WTC11 (cell line): ENCODE results near the gene PLA1A. TPM values are rescaled to one million over a fixed set of nuclear protein-coding genes. Genes with fewer than 3 reads are reported as not detected.
"Not testable (repeated sequence)": the region's sequence is repeated elsewhere in the genome, so short reads cannot be mapped to it uniquely, and the experiment has no call there.

ENCODE experiments used
- ATAC-seq: fragments of 200-7000 bp; cut with Tn5 transposase; 2 replicates; pipeline ENCODE4 v1.10.0; 2021; ENCODE audit warnings: mild to moderate bottlenecking, moderate library complexity
- CTCF ChIA-PET: fragments of 300-600 bp; sonication (Branson Sonifier 250); formaldehyde crosslinking; loops from one replicate; lab custom pipeline; 2021; ENCODE audit warnings: antibody characterized with exemption; lab: Charles Lee
- POLR2A ChIA-PET: fragments of 350-600 bp; sonication (Branson Sonifier 250); formaldehyde crosslinking; loops from one replicate; lab custom pipeline; 2021; ENCODE audit warnings: antibody characterized with exemption; lab: Charles Lee
- DNase-seq: peaks from one replicate; pipeline ENCODE4 v3.0.0; 2021; ENCODE audit warnings: low spot score
- H3K27ac Mint-ChIP-seq: 2 replicates; pipeline ENCODE4 v1.8.0; 2021; ENCODE audit warnings: mixed read lengths
- H3K27me3 Mint-ChIP-seq: 2 replicates; pipeline ENCODE4 v1.8.0; 2021; ENCODE audit warnings: low read depth, mild to moderate bottlenecking, moderate library complexity, mixed read lengths
- H3K36me3 Mint-ChIP-seq: 2 replicates; pipeline ENCODE4 v1.8.0; 2021; ENCODE audit warnings: mixed read lengths
- H3K4me1 Mint-ChIP-seq: 2 replicates; pipeline ENCODE4 v1.8.0; 2022; ENCODE audit warnings: mixed read lengths
- H3K4me3 Mint-ChIP-seq: 2 replicates; pipeline ENCODE4 v1.8.0; 2021; ENCODE audit warnings: mild to moderate bottlenecking, moderate library complexity, mixed read lengths
- H3K9me3 Mint-ChIP-seq: 2 replicates; pipeline ENCODE4 v1.8.0; 2021; ENCODE audit warnings: mixed read lengths
- FOXP1 ChIP-seq: sonication (generic); formaldehyde crosslinking; IDR thresholded peaks from 2 replicates; pipeline ENCODE4 v1.8.0; 2022; ENCODE audit warnings: missing genetic modification reagents, mild to moderate bottlenecking, moderate library complexity, borderline replicate concordance
- JUN ChIP-seq: sonication (generic); formaldehyde crosslinking; IDR thresholded peaks from 2 replicates; pipeline ENCODE4 v1.8.0; 2023; ENCODE audit warnings: mild to moderate bottlenecking, missing genetic modification reagents
- NFE2L1 ChIP-seq: sonication (generic); formaldehyde crosslinking; IDR thresholded peaks from 2 replicates; pipeline ENCODE4 v1.8.1; 2023; ENCODE audit warnings: missing genetic modification reagents
- NR2C2 ChIP-seq: sonication (generic); formaldehyde crosslinking; IDR thresholded peaks from 2 replicates; pipeline ENCODE4 v1.8.0; 2022; ENCODE audit warnings: mild to moderate bottlenecking, missing genetic modification reagents
- RELA ChIP-seq: sonication (generic); formaldehyde crosslinking; IDR thresholded peaks from 2 replicates; pipeline ENCODE4 v1.8.1; 2022; ENCODE audit warnings: missing genetic modification reagents, mild to moderate bottlenecking, borderline replicate concordance
- RORB ChIP-seq: fragments of 250-450 bp; sonication (Bioruptor Pico); IDR thresholded peaks from 2 replicates; pipeline ENCODE4 v1.9.0; 2021; ENCODE audit warnings: mild to moderate bottlenecking
- SP1 ChIP-seq: sonication (generic); formaldehyde crosslinking; conservative IDR thresholded peaks from 2 replicates; pipeline ENCODE4 v1.8.1; 2022; ENCODE audit warnings: missing genetic modification reagents
- TEAD4 ChIP-seq: sonication (generic); formaldehyde crosslinking; IDR thresholded peaks from 2 replicates; pipeline ENCODE4 v1.8.0; 2022; ENCODE audit warnings: mild to moderate bottlenecking, missing genetic modification reagents
- ZNF396 ChIP-seq: fragments of 250-450 bp; sonication (Bioruptor Pico); IDR thresholded peaks from 2 replicates; pipeline ENCODE4 v1.8.0; 2021; ENCODE audit warnings: mild to moderate bottlenecking, moderate library complexity, borderline replicate concordance
- total RNA-seq: library from RNA; stranded (reverse); gene quantifications from 3 replicates; pipeline ENCODE4 v1.2.3, GENCODE V29; 2021
- TF ChIP-seq, protein P1 (sequence below): sonication (generic); formaldehyde crosslinking; IDR thresholded peaks from 2 replicates; pipeline ENCODE4 v1.8.1; 2023; ENCODE audit warnings: mild to moderate bottlenecking, missing genetic modification reagents, moderate library complexity
- TF ChIP-seq, protein P2 (sequence below): sonication (generic); formaldehyde crosslinking; IDR thresholded peaks from 2 replicates; pipeline ENCODE4 v1.8.1; 2022; ENCODE audit warnings: missing genetic modification reagents, borderline replicate concordance
- TF ChIP-seq, protein P3 (sequence below): sonication (generic); formaldehyde crosslinking; IDR thresholded peaks from 2 replicates; pipeline ENCODE4 v1.8.0; 2023; ENCODE audit warnings: missing genetic modification reagents
- TF ChIP-seq, protein P4 (sequence below): sonication (generic); formaldehyde crosslinking; IDR thresholded peaks from 2 replicates; pipeline ENCODE4 v1.8.0; 2023; ENCODE audit warnings: missing genetic modification reagents, mild to moderate bottlenecking, borderline replicate concordance
- TF ChIP-seq, protein P5 (sequence below): sonication (generic); formaldehyde crosslinking; IDR thresholded peaks from 2 replicates; pipeline ENCODE4 v1.8.0; 2022; ENCODE audit warnings: missing genetic modification reagents
- TF ChIP-seq, protein P6 (sequence below): sonication (generic); formaldehyde crosslinking; IDR thresholded peaks from 2 replicates; pipeline ENCODE4 v1.8.1; 2022; ENCODE audit warnings: low read depth, missing genetic modification reagents, borderline replicate concordance
- TF ChIP-seq, protein P7 (sequence below): fragments of 250-450 bp; sonication (Bioruptor Pico); IDR thresholded peaks from 2 replicates; pipeline ENCODE4 v1.9.0; 2021; ENCODE audit warnings: mild to moderate bottlenecking

The PLA1A gene
- total RNA-seq, 1 experiment from 2014 or later = not detected

DNA sequence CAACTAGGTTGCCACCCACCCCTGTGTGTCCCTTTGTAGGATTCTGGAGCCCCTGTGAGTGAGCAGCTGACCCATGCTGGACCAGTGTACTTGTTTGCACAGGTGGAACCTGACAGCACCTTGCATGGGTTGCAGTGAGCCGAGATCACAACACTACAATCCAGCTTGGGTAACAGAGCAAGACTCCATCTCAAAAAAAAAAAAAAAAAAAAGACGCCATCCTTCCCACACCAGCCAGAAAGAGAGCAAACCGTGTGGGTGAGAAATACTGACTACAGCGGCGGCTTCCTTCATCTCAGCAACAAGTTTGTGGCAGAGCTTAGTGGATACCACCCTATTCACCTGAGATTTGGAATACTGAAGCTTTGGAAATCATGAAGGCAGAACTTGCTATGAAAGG is 37.5 kb upstream of the PLA1A start:
- Mint-ChIP-seq H3K27me3 (peaks cover 5% of the 10 kb centered on the region), H3K4me1 (peaks cover 9% of the 10 kb centered on the region; the same call in 1 of the 2 replicates), H3K27ac (no peak overlapping the region), H3K9me3 (peaks cover 3% of the 10 kb centered on the region; the same call in 1 of the 2 replicates), H3K36me3 (no peaks in the 10 kb centered on the region), H3K4me3 (no peak overlapping the region)
- ATAC-seq (no peak), DNase-seq (no peak)
- ChIA-PET CTCF (interaction anchor here (0.6 to 1.1 kb wide), 5 partner anchors 13 to 676 kb away, joined by 3 read pairs; no protein-coding TSS in a partner anchor), POLR2A (no interaction called here)
- TF ChIP-seq RORB (CRISPR knock-in tag) (no peak), TEAD4 (no peak), ZNF396 (CRISPR knock-in tag) (no peak), JUN (CRISPR knock-in tag) (no peak), RELA (CRISPR knock-in tag) (no peak), SP1 (CRISPR knock-in tag) (no peak)
- TF ChIP-seq, protein P1, sequence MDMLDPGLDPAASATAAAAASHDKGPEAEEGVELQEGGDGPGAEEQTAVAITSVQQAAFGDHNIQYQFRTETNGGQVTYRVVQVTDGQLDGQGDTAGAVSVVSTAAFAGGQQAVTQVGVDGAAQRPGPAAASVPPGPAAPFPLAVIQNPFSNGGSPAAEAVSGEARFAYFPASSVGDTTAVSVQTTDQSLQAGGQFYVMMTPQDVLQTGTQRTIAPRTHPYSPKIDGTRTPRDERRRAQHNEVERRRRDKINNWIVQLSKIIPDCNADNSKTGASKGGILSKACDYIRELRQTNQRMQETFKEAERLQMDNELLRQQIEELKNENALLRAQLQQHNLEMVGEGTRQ (CRISPR knock-in tag) = no peak
- TF ChIP-seq, protein P2, sequence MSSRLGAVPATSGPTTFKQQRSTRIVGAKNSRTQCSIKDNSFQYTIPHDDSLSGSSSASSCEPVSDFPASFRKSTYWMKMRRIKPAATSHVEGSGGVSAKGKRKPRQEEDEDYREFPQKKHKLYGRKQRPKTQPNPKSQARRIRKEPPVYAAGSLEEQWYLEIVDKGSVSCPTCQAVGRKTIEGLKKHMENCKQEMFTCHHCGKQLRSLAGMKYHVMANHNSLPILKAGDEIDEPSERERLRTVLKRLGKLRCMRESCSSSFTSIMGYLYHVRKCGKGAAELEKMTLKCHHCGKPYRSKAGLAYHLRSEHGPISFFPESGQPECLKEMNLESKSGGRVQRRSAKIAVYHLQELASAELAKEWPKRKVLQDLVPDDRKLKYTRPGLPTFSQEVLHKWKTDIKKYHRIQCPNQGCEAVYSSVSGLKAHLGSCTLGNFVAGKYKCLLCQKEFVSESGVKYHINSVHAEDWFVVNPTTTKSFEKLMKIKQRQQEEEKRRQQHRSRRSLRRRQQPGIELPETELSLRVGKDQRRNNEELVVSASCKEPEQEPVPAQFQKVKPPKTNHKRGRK (CRISPR knock-in tag) = no peak
- TF ChIP-seq, protein P3, sequence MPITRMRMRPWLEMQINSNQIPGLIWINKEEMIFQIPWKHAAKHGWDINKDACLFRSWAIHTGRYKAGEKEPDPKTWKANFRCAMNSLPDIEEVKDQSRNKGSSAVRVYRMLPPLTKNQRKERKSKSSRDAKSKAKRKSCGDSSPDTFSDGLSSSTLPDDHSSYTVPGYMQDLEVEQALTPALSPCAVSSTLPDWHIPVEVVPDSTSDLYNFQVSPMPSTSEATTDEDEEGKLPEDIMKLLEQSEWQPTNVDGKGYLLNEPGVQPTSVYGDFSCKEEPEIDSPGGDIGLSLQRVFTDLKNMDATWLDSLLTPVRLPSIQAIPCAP = no peak
- TF ChIP-seq, protein P4, sequence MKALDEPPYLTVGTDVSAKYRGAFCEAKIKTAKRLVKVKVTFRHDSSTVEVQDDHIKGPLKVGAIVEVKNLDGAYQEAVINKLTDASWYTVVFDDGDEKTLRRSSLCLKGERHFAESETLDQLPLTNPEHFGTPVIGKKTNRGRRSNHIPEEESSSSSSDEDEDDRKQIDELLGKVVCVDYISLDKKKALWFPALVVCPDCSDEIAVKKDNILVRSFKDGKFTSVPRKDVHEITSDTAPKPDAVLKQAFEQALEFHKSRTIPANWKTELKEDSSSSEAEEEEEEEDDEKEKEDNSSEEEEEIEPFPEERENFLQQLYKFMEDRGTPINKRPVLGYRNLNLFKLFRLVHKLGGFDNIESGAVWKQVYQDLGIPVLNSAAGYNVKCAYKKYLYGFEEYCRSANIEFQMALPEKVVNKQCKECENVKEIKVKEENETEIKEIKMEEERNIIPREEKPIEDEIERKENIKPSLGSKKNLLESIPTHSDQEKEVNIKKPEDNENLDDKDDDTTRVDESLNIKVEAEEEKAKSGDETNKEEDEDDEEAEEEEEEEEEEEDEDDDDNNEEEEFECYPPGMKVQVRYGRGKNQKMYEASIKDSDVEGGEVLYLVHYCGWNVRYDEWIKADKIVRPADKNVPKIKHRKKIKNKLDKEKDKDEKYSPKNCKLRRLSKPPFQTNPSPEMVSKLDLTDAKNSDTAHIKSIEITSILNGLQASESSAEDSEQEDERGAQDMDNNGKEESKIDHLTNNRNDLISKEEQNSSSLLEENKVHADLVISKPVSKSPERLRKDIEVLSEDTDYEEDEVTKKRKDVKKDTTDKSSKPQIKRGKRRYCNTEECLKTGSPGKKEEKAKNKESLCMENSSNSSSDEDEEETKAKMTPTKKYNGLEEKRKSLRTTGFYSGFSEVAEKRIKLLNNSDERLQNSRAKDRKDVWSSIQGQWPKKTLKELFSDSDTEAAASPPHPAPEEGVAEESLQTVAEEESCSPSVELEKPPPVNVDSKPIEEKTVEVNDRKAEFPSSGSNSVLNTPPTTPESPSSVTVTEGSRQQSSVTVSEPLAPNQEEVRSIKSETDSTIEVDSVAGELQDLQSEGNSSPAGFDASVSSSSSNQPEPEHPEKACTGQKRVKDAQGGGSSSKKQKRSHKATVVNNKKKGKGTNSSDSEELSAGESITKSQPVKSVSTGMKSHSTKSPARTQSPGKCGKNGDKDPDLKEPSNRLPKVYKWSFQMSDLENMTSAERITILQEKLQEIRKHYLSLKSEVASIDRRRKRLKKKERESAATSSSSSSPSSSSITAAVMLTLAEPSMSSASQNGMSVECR = no peak

DNA sequence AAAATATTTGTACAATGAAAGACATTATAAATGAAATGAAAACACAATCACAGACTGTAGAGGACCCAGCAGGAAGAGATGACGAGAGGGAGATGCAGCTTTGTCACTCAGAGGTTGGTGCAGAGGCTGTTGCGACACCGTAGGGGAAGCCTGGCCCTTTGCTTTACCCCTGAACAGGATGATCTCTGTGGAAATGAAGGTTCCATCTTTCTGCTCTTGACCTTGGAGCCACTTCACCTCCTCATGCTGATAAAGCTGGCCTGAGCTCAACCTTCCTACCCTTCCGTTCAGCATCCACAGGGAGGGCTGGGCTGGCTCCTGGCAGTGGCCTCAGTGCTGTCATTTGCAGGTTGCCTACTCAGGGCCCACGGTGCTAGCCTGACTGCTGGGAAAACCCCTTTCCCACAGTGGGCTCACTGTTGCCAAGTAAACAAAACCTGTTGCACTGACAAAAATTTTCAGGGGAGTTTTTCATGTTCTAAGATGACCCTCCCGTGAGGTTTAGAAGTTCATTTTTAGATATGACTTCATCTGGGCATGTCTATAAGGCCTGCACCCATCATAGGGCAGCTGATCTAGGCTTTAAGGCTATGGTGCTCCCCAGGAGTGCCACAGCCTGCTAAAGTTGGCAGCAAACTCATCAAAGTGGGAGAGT is 35.3 kb upstream of the PLA1A start:
- Mint-ChIP-seq H3K27me3 (peaks cover 5% of the 10 kb centered on the region), H3K4me3 (no peak overlapping the region), H3K27ac (no peak overlapping the region), H3K9me3 (peaks cover 3% of the 10 kb centered on the region; the same call in 1 of the 2 replicates), H3K36me3 (no peaks in the 10 kb centered on the region), H3K4me1 (peaks cover 4% of the 10 kb centered on the region; the same call in 1 of the 2 replicates)
- ATAC-seq (no peak), DNase-seq (no peak)
- TF ChIP-seq, protein P5, sequence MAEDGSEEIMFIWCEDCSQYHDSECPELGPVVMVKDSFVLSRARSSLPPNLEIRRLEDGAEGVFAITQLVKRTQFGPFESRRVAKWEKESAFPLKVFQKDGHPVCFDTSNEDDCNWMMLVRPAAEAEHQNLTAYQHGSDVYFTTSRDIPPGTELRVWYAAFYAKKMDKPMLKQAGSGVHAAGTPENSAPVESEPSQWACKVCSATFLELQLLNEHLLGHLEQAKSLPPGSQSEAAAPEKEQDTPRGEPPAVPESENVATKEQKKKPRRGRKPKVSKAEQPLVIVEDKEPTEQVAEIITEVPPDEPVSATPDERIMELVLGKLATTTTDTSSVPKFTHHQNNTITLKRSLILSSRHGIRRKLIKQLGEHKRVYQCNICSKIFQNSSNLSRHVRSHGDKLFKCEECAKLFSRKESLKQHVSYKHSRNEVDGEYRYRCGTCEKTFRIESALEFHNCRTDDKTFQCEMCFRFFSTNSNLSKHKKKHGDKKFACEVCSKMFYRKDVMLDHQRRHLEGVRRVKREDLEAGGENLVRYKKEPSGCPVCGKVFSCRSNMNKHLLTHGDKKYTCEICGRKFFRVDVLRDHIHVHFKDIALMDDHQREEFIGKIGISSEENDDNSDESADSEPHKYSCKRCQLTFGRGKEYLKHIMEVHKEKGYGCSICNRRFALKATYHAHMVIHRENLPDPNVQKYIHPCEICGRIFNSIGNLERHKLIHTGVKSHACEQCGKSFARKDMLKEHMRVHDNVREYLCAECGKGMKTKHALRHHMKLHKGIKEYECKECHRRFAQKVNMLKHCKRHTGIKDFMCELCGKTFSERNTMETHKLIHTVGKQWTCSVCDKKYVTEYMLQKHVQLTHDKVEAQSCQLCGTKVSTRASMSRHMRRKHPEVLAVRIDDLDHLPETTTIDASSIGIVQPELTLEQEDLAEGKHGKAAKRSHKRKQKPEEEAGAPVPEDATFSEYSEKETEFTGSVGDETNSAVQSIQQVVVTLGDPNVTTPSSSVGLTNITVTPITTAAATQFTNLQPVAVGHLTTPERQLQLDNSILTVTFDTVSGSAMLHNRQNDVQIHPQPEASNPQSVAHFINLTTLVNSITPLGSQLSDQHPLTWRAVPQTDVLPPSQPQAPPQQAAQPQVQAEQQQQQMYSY (CRISPR knock-in tag) = no peak
- TF ChIP-seq, protein P6, sequence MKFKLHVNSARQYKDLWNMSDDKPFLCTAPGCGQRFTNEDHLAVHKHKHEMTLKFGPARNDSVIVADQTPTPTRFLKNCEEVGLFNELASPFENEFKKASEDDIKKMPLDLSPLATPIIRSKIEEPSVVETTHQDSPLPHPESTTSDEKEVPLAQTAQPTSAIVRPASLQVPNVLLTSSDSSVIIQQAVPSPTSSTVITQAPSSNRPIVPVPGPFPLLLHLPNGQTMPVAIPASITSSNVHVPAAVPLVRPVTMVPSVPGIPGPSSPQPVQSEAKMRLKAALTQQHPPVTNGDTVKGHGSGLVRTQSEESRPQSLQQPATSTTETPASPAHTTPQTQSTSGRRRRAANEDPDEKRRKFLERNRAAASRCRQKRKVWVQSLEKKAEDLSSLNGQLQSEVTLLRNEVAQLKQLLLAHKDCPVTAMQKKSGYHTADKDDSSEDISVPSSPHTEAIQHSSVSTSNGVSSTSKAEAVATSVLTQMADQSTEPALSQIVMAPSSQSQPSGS (CRISPR knock-in tag) = no peak
- TF ChIP-seq FOXP1 (CRISPR knock-in tag) = no peak
- TF ChIP-seq NR2C2 (CRISPR knock-in tag) = no peak
- TF ChIP-seq, protein P7, sequence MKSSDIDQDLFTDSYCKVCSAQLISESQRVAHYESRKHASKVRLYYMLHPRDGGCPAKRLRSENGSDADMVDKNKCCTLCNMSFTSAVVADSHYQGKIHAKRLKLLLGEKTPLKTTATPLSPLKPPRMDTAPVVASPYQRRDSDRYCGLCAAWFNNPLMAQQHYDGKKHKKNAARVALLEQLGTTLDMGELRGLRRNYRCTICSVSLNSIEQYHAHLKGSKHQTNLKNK (CRISPR knock-in tag) = no peak
- TF ChIP-seq NFE2L1 = no peak
- ChIA-PET POLR2A (no interaction called here), CTCF (no interaction called here)

DNA sequence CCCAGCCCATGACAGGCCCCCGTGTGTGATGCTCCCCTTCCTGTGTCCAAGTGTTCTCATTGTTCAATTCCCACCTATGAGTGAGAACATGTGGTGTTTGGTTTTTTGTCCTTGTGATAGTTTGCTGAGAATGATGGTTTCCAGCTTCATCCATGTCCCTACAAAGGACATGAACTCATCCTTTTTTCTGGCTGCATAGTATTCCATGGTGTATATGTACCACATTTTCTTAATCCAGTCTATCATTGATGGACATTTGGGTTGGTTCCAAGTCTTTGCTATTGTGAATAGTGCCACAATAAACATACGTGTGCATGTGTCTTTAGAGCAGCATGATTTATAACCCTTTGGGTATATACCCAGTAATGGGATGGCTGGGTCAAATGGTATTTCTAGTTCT is 34.4 kb upstream of the PLA1A start:
- H3K4me1 Mint-ChIP-seq, H3K27me3 Mint-ChIP-seq, CTCF ChIA-PET, DNase-seq, H3K4me3 Mint-ChIP-seq, POLR2A ChIA-PET, ATAC-seq, H3K36me3 Mint-ChIP-seq, H3K9me3 Mint-ChIP-seq, H3K27ac Mint-ChIP-seq: not testable (repeated sequence)
